OCI-LY1 (cell line): ENCODE results near the gene KNG1.

Experiments used
- H2AFZ ChIP-seq: fragments of 200-600 bp; sonication (generic), shearing (Covaris generic); 2 replicates; pipeline ENCODE4 v1.6.0; 2014; ENCODE audit warnings: antibody characterized with exemption, mild to moderate bottlenecking, low read length
- H3F3A ChIP-seq: fragments of 200-600 bp; sonication (generic), shearing (Covaris generic); 2 replicates; pipeline ENCODE4 v1.6.0; 2014; ENCODE audit warnings: mild to moderate bottlenecking, antibody characterized with exemption, low read length, moderate library complexity; ENCODE audit not compliant: insufficient read depth
- H3K27ac ChIP-seq: fragments of 200-600 bp; sonication (generic); 2 replicates; pipeline ENCODE4 v1.5.1; 2014; ENCODE audit warnings: low read length, mixed run types, mild to moderate bottlenecking, low read depth; ENCODE audit not compliant: poor library complexity, severe bottlenecking
- H3K27me3 ChIP-seq: fragments of 200-600 bp; sonication (generic); 2 replicates; pipeline ENCODE4 v1.6.0; 2014; ENCODE audit warnings: antibody characterized with exemption, mild to moderate bottlenecking, low read length, moderate library complexity; ENCODE audit not compliant: insufficient read depth
- H3K36me3 ChIP-seq: fragments of 200-600 bp; sonication (generic); 2 replicates; pipeline ENCODE4 v1.6.1; 2014; ENCODE audit warnings: mild to moderate bottlenecking, antibody characterized with exemption, low read length, moderate library complexity, mixed read lengths; ENCODE audit not compliant: insufficient read depth
- H3K4me1 ChIP-seq: fragments of 200-600 bp; sonication (generic); 2 replicates; pipeline ENCODE4 v1.5.1; 2014; ENCODE audit warnings: mild to moderate bottlenecking, low read length, moderate library complexity; ENCODE audit not compliant: insufficient read depth, severe bottlenecking
- H3K4me2 ChIP-seq: fragments of 200-600 bp; sonication (generic), shearing (Covaris generic); 2 replicates; pipeline ENCODE4 v1.6.1; 2014; ENCODE audit warnings: low read length
- H3K4me3 ChIP-seq: fragments of 200-600 bp; sonication (generic); 2 replicates; pipeline ENCODE4 v1.5.1; 2014; ENCODE audit warnings: low read length, low read depth, mild to moderate bottlenecking, mixed read lengths; ENCODE audit not compliant: poor library complexity, severe bottlenecking
- H3K79me2 ChIP-seq: fragments of 200-600 bp; shearing (Covaris generic); 2 replicates; pipeline ENCODE4 v1.6.1; 2016; ENCODE audit warnings: mixed run types, low read length, mixed read lengths; ENCODE audit not compliant: insufficient read depth
- H3K9ac ChIP-seq: fragments of 200-600 bp; sonication (generic), shearing (Covaris generic); 2 replicates; pipeline ENCODE4 v1.6.1; 2014; ENCODE audit warnings: mild to moderate bottlenecking, low read length, mixed read lengths
- H3K9me2 ChIP-seq: fragments of 200-600 bp; sonication (generic), shearing (Covaris generic); 2 replicates; pipeline ENCODE4 v1.6.1; 2014; ENCODE audit warnings: low read depth, mild to moderate bottlenecking, low read length, mixed read lengths
- H3K9me3 ChIP-seq: fragments of 200-600 bp; shearing (Covaris generic); 2 replicates; pipeline ENCODE4 v1.6.1; 2014; ENCODE audit warnings: low read length, mixed read lengths
- H4K20me1 ChIP-seq: fragments of 200-600 bp; sonication (generic), shearing (Covaris generic); 2 replicates; pipeline ENCODE4 v1.6.0; 2016; ENCODE audit warnings: mild to moderate bottlenecking, low read length; ENCODE audit not compliant: insufficient read depth
- EZH2 ChIP-seq: fragments of 200-600 bp; sonication (generic), shearing (Covaris generic); IDR thresholded peaks from 2 replicates; pipeline ENCODE4 v1.8.0; 2017; ENCODE audit warnings: borderline replicate concordance, mixed run types, mild to moderate bottlenecking, antibody characterized with exemption, low read length, moderate library complexity, mixed read lengths
- TF ChIP-seq, protein P1 (sequence below): fragments of 200-600 bp; sonication (generic), shearing (Covaris generic); IDR thresholded peaks from 2 replicates; pipeline ENCODE4 v1.5.1; 2017; ENCODE audit warnings: mild to moderate bottlenecking, antibody characterized with exemption, low read length, moderate library complexity, mixed read lengths

KNG1 gene

DNA sequence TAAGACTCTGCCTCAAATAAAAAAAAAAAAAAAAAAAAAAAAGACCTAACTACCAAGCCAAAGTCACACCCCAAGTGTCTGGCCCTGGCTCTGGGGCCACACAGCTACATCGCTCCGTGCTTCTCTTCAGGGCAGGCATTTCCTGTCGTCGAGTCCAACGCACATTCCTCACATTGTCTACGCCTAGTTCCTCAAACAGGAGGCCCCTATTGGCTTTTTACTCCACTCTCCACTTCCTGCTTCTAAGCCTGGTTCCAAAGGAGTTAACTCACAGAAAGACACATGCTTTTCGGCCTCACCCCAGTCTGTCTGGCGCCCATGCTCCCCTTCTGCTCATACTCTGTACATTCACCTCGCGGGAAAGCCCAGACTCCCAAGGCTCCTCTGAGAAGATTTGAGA is 28.8 kb downstream of the KNG1 start:
- Histone ChIP-seq H3K79me2 (no peaks in the 10 kb centered on the region), H3K27ac (no peak overlapping the region), H3K4me2 (no peak overlapping the region)

DNA sequence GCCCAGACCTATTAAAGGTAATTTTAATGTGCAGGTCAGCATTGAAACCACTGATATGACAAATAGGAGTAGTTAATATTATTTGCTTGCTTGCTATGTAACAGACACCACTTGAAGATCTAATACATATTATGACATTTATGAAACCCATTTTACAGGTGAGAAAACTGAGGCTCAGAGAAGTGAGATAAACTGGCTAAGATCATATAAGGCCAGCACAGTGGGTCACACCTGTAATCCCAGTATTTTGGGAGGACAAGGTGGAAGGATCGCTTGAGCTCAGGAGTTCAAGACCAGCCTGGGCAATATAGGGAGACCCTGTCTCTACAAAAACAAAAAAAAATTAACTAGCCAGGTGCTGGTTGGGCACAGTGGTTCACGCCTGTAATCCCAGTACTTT is 33.2 kb downstream of the KNG1 start:
- no peak overlapping the region for H3K27ac ChIP-seq
- H3K9ac ChIP-seq = no peak overlapping the region
- H3K36me3 ChIP-seq = no peaks in the 10 kb centered on the region
- no peaks in the 10 kb centered on the region for H3K4me1 ChIP-seq
- H3K9me3 ChIP-seq = no peaks in the 10 kb centered on the region
- no peaks in the 10 kb centered on the region for H3K27me3 ChIP-seq
- no peak overlapping the region for H3K4me3 ChIP-seq
- no peak for TF ChIP-seq EZH2
- TF ChIP-seq, protein P1, sequence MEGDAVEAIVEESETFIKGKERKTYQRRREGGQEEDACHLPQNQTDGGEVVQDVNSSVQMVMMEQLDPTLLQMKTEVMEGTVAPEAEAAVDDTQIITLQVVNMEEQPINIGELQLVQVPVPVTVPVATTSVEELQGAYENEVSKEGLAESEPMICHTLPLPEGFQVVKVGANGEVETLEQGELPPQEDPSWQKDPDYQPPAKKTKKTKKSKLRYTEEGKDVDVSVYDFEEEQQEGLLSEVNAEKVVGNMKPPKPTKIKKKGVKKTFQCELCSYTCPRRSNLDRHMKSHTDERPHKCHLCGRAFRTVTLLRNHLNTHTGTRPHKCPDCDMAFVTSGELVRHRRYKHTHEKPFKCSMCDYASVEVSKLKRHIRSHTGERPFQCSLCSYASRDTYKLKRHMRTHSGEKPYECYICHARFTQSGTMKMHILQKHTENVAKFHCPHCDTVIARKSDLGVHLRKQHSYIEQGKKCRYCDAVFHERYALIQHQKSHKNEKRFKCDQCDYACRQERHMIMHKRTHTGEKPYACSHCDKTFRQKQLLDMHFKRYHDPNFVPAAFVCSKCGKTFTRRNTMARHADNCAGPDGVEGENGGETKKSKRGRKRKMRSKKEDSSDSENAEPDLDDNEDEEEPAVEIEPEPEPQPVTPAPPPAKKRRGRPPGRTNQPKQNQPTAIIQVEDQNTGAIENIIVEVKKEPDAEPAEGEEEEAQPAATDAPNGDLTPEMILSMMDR = no peak
- H4K20me1 ChIP-seq = no peaks in the 10 kb centered on the region
- H3K79me2 ChIP-seq = no peaks in the 10 kb centered on the region
- H3K4me2 ChIP-seq = no peak overlapping the region
- no peaks in the 10 kb centered on the region for H3K9me2 ChIP-seq
- no peak overlapping the region for H2AFZ ChIP-seq
- no peaks in the 10 kb centered on the region for H3F3A ChIP-seq

More for the DNA sequence above, 28.8 kb downstream of the KNG1 start:
- Histone ChIP-seq H3K36me3 (no peaks in the 10 kb centered on the region), H3K4me3 (no peak overlapping the region), H3F3A (no peaks in the 10 kb centered on the region), H3K9me2 (no peaks in the 10 kb centered on the region), H3K4me1 (no peaks in the 10 kb centered on the region), H4K20me1 (no peaks in the 10 kb centered on the region), H3K27me3 (no peaks in the 10 kb centered on the region), H2AFZ (no peak overlapping the region), H3K9ac (no peak overlapping the region), H3K9me3 (no peaks in the 10 kb centered on the region)
- TF ChIP-seq, protein P1 = no peak
- TF ChIP-seq EZH2 = no peak

DNA sequence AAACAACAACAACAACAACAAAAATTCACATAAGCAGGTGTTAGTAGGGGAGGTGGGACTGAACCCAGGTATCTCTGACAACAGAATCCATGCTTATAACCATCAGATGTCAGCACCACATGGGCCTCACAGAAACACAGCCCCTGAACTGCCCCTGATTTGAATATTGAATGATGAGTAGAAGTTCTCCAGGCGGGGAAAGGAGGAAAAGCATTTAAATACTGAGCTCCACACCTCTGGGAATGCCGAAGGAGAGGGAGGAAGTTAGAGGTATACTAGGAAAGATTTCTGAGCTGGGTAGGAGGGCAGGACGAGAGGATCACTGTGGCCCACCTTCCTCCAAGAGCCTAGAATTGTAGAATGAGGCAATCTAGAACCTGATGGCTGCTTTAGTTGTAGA is 34.3 kb downstream of the KNG1 start:
- Histone ChIP-seq H3K9me3 (no peaks in the 10 kb centered on the region), H2AFZ (no peak overlapping the region), H4K20me1 (no peaks in the 10 kb centered on the region), H3K4me1 (no peaks in the 10 kb centered on the region), H3K27ac (no peak overlapping the region), H3K36me3 (no peaks in the 10 kb centered on the region), H3K4me2 (no peak overlapping the region), H3K9ac (no peak overlapping the region), H3F3A (no peaks in the 10 kb centered on the region), H3K27me3 (no peaks in the 10 kb centered on the region), H3K4me3 (no peak overlapping the region), H3K9me2 (no peaks in the 10 kb centered on the region), H3K79me2 (no peaks in the 10 kb centered on the region)
- no peak for TF ChIP-seq EZH2
- TF ChIP-seq, protein P1 = no peak
